ENCODE data around the gene PTGES2. TPM values are rescaled to one million over a fixed set of nuclear protein-coding genes. Genes with fewer than 3 reads are reported as not detected.

PTGES2 gene
- total and polyA plus RNA-seq, 2 of the 13 experiments (the other 11 are each of a cell fraction or from before 2014, with no cell fraction given) = 63.7 to 79.8 TPM

DNA sequence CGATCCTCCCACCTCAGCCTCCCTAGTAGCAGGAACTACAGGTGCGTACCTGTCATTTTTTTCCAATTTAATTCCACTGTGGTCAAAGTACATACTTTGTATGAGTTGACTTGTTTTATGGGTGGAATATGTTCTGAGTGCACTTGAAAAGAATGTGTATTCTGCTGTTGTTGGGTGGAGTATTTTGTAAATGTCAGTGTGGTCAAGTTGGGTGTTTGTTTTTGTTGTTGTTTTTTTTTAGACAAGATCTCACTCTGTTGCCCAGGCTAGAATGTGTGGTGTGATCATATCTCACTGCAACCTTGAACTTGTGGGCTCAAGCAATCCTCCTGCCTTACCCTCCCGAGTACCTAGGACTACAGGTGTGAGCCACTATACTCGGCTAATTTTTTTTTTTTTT is 41.6 kb downstream of the PTGES2 start (continued):
- TF ChIP-seq, protein P1, sequence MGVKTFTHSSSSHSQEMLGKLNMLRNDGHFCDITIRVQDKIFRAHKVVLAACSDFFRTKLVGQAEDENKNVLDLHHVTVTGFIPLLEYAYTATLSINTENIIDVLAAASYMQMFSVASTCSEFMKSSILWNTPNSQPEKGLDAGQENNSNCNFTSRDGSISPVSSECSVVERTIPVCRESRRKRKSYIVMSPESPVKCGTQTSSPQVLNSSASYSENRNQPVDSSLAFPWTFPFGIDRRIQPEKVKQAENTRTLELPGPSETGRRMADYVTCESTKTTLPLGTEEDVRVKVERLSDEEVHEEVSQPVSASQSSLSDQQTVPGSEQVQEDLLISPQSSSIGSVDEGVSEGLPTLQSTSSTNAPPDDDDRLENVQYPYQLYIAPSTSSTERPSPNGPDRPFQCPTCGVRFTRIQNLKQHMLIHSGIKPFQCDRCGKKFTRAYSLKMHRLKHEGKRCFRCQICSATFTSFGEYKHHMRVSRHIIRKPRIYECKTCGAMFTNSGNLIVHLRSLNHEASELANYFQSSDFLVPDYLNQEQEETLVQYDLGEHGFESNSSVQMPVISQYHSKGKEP (CRISPR knock-in tag; IDR thresholded peaks at IDR 0.05) = no peak

DNA sequence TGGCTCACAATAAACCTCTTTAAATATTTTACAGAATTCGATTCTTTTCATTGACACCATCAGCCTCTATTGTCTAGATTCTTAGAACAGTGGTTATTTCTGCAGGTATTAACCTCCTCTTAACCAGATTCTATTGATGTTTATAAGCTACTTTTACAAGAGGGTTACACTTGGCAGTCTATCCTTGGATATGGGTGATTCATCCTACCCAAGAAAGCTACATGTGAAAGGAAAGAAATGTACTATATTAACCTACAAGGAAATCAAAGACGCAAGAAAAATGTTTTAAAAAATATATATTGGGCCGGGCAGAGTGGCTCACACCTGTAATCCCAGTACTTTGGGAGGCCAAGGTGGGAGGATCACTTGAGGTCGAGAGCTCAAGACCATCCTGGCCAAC is 42.8 kb downstream of the PTGES2 start:
- FAIRE-seq (no peak), DNase-seq (ENCODE audit: low spot score) (no peak), ATAC-seq (no peak)
- Histone ChIP-seq H3K27ac (ENCODE audit: extremely low read length, insufficient read depth, low read length) (no peak overlapping the region), H4K20me1 (ENCODE audit: insufficient read depth, low read length) (no peaks in the 10 kb centered on the region), H3K4me3 (replicated peaks in 1 of 3; ENCODE audit: insufficient read depth in 1 of 3, low read depth in 2 of 3, low read length in 3 of 3) (no peak overlapping the region), H3K79me2 (ENCODE audit: insufficient read depth, low read length) (peaks cover 16% of the 10 kb centered on the region), H3K9me3 (ENCODE audit: low read length) (no peaks in the 10 kb centered on the region), H3K36me3 (replicated peaks in 1 of 2; ENCODE audit: control insufficient read depth in 1 of 2, insufficient read depth in 2 of 2, low read length in 2 of 2) (no peaks in the 10 kb centered on the region; a peak in 1 of 5 replicates), H3K4me1 (ENCODE audit: insufficient read depth, low read length) (peaks cover 33% of the 10 kb centered on the region), H2AFZ (ENCODE audit: low read length) (no peak overlapping the region), H3K27me3 (ENCODE audit: control insufficient read depth in 1 of 2, insufficient read depth in 2 of 2, low read length in 2 of 2) (no peaks in the 10 kb centered on the region), H3K9ac (ENCODE audit: insufficient read depth, low read depth, low read length) (no peak overlapping the region), H3K4me2 (ENCODE audit: low read depth, low read length) (no peak overlapping the region)
- BruUV-seq (replicated peaks) = no TSS peak
- ChIA-PET POLR2A (no interaction called here), CTCF (ENCODE audit: low intra/inter-chr PET ratio, low total read pairs) (no interaction called here)
- intact Hi-C loops (cut with micrococcal nuclease; ENCODE audit: unreplicated experiment) (no loop called here), in situ Hi-C loops (cut with HindIII; ENCODE audit: extremely low pct_ligation_motif_present, low pct_unique_long_range_greater_than_20kb) (no loop called here)
- 97% methylated on average over 4 of the region's 4 CpGs for WGBS (ENCODE audit: low lambda C conversion rate)
- TF ChIP-seq, protein P2, sequence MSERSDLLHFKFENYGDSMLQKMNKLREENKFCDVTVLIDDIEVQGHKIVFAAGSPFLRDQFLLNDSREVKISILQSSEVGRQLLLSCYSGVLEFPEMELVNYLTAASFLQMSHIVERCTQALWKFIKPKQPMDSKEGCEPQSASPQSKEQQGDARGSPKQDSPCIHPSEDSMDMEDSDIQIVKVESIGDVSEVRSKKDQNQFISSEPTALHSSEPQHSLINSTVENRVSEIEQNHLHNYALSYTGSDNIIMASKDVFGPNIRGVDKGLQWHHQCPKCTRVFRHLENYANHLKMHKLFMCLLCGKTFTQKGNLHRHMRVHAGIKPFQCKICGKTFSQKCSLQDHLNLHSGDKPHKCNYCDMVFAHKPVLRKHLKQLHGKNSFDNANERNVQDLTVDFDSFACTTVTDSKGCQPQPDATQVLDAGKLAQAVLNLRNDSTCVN (CRISPR knock-in tag; IDR thresholded peaks at IDR 0.05; ENCODE audit: borderline replicate concordance) = no peak
- TF ChIP-seq, protein P3, sequence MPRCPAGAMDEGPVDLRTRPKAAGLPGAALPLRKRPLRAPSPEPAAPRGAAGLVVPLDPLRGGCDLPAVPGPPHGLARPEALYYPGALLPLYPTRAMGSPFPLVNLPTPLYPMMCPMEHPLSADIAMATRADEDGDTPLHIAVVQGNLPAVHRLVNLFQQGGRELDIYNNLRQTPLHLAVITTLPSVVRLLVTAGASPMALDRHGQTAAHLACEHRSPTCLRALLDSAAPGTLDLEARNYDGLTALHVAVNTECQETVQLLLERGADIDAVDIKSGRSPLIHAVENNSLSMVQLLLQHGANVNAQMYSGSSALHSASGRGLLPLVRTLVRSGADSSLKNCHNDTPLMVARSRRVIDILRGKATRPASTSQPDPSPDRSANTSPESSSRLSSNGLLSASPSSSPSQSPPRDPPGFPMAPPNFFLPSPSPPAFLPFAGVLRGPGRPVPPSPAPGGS (CRISPR knock-in tag; IDR thresholded peaks at IDR 0.05) = no peak
- TF ChIP-seq, protein P4, sequence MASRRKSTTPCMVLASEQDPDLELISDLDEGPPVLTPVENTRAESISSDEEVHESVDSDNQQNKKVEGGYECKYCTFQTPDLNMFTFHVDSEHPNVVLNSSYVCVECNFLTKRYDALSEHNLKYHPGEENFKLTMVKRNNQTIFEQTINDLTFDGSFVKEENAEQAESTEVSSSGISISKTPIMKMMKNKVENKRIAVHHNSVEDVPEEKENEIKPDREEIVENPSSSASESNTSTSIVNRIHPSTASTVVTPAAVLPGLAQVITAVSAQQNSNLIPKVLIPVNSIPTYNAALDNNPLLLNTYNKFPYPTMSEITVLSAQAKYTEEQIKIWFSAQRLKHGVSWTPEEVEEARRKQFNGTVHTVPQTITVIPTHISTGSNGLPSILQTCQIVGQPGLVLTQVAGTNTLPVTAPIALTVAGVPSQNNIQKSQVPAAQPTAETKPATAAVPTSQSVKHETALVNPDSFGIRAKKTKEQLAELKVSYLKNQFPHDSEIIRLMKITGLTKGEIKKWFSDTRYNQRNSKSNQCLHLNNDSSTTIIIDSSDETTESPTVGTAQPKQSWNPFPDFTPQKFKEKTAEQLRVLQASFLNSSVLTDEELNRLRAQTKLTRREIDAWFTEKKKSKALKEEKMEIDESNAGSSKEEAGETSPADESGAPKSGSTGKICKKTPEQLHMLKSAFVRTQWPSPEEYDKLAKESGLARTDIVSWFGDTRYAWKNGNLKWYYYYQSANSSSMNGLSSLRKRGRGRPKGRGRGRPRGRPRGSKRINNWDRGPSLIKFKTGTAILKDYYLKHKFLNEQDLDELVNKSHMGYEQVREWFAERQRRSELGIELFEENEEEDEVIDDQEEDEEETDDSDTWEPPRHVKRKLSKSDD (CRISPR knock-in tag; IDR thresholded peaks at IDR 0.05; ENCODE audit: low read depth) = no peak
- no peak for TF ChIP-seq KLF9 (CRISPR knock-in tag; IDR thresholded peaks at IDR 0.05; ENCODE audit: low read depth)
- TF ChIP-seq ZNF775 (CRISPR knock-in tag; IDR thresholded peaks at IDR 0.05; ENCODE audit: borderline replicate concordance) = no peak
- TF ChIP-seq, protein P5, sequence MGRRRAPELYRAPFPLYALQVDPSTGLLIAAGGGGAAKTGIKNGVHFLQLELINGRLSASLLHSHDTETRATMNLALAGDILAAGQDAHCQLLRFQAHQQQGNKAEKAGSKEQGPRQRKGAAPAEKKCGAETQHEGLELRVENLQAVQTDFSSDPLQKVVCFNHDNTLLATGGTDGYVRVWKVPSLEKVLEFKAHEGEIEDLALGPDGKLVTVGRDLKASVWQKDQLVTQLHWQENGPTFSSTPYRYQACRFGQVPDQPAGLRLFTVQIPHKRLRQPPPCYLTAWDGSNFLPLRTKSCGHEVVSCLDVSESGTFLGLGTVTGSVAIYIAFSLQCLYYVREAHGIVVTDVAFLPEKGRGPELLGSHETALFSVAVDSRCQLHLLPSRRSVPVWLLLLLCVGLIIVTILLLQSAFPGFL (CRISPR knock-in tag; IDR thresholded peaks at IDR 0.05) = no peak
- no peak for TF ChIP-seq SATB2 (CRISPR knock-in tag; IDR thresholded peaks at IDR 0.05)
- TF ChIP-seq, protein P6, sequence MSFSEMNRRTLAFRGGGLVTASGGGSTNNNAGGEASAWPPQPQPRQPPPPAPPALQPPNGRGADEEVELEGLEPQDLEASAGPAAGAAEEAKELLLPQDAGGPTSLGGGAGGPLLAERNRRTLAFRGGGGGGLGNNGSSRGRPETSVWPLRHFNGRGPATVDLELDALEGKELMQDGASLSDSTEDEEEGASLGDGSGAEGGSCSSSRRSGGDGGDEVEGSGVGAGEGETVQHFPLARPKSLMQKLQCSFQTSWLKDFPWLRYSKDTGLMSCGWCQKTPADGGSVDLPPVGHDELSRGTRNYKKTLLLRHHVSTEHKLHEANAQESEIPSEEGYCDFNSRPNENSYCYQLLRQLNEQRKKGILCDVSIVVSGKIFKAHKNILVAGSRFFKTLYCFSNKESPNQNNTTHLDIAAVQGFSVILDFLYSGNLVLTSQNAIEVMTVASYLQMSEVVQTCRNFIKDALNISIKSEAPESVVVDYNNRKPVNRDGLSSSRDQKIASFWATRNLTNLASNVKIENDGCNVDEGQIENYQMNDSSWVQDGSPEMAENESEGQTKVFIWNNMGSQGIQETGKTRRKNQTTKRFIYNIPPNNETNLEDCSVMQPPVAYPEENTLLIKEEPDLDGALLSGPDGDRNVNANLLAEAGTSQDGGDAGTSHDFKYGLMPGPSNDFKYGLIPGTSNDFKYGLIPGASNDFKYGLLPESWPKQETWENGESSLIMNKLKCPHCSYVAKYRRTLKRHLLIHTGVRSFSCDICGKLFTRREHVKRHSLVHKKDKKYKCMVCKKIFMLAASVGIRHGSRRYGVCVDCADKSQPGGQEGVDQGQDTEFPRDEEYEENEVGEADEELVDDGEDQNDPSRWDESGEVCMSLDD (CRISPR knock-in tag; IDR thresholded peaks at IDR 0.05; ENCODE audit: borderline replicate concordance) = no peak
- no peak for TF ChIP-seq ZNF891 (CRISPR knock-in tag; IDR thresholded peaks at IDR 0.05)
